LHCN-M2 (cell line): ENCODE measurements around the gene MANBA. TPM values are rescaled to one million over a fixed set of nuclear protein-coding genes. Genes with fewer than 3 reads are reported as not detected.

Experiments used
- DNase-seq: peaks from one replicate; pipeline ENCODE4 v3.0.0-alpha.2; 2012; ENCODE audit warnings: low read depth
- polyA plus RNA-seq: library from polyadenylated mRNA; unstranded; fragments of >200 nt; gene quantifications from one replicate; pipeline ENCODE4 v1.2.1, GENCODE V29; 2012; ENCODE audit warnings: missing spikeins
- total RNA-seq: library from RNA; depleted of rRNA; stranded (reverse); fragments of >200 nt; gene quantifications from 2 replicates; pipeline ENCODE4 v1.2.3, GENCODE V29; 2014; rRNA removed

Gene MANBA
- total RNA-seq: 21.1 and 24.4 TPM in 2 replicates
- polyA plus RNA-seq: 10.2 TPM

DNA sequence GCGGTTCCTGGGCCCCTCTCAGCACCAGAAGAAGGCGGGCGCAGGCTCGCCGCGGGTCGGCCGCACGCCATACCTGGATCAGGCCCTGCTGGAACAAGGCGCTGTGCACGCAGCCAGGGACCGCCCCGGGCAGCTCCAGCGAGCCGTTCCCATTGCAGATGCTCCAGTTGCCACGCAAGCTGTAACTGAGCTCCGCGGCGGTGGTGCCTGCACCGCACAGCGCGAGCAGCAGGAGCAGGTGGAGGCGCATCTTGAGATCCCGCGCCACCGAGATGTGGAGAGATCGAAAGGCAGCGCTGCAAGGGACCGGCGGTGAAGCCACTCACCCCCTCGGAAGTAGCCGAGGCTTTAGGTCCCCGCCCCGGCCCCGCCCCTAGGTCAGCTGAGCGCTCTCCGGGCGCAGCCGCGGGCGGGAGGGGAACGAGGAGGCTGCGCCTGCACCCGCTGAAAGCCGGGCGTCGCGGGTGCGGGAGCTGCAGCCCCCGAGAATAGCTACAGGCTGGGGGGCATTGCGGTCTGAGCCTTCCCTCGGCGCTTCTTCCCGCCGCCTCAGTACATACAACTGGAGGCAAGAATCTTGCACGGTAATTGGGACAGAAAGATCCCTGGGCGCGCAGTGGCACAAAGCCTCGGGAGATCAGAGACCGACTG lies at the start of gene MANBA:
MANBA (minus strand) TSS at position 324 of the 651 bp plus-strand sequence; CDS start at position 250, 74 bp downstream.
- DNase-seq: peak; percentile 75

DNA sequence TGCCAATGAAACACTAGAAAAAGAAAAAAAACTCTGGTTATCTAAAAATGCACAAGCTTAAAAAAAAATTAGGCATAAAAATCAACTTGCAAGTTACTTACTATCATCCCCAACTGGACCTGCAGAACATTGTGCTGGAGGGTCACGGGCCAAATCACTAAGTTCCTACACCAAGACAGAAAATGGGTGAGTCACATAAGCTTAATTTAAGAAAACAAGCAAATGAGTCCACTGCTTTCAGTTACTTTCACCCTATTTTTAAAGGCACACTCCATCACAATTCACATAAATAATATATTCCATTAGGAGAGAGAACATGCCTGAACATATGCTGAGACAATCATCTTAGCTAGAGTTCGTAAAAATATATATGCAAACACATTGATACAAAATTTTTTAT lies 48.9 kb upstream of the MANBA start:
- peak; percentile 31 for DNase-seq

DNA sequence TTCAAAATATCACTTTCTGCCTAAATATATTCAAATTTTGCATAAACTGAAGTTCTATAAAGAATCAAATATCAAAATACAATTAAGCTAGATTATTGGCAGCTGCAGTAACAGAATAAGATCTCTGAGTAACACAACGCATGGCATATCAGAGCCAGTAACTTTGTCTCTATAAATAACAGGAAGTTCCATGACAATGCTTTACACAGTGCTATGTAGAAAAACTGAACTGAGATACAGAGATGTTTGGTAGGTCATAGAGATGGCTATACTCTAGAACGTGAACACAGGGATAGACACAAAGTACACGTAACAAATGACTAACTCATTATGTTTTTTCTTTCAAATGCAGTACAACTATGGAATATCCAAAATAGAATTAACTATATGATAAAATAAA lies 48.4 kb upstream of the MANBA start:
- DNase-seq: no peak

DNA sequence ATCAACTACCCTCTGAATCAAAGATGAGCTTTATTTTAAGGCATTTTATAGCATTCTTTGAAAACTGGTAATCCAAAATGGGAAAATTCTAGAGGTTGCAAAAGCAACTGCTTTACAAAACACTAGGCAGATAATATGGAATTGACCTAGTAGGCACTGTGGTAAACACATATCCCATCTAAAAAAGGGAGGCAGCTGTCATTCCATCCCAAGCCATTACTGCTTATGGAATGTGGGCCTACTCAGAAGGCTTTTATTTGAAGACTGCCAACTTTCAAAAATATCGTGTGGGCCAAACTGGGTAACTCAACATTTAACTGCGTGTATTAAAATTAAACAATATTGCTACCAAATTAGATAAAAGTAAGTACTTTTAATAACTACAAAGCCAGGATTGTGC lies 47.2 kb upstream of the MANBA start:
- DNase-seq: no peak

DNA sequence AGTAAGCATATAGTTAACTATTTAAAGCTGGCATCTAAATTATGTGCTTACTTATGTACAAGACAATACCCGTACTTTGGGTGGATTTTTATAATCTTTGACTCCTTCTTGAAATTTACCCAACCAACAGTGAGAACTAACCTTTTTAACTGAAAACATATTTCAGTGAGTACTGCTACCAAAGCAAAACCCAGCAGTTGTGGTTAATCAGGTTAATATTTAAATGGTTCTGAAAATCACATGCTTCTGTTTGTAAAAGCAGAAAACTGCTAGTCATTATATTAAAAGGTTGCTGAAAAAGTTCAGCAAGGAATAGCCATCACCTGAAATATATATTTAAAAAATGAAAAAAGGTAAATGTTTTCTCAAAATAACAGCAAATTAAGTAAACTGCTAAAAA lies 46.6 kb upstream of the MANBA start:
- DNase-seq: no peak

DNA sequence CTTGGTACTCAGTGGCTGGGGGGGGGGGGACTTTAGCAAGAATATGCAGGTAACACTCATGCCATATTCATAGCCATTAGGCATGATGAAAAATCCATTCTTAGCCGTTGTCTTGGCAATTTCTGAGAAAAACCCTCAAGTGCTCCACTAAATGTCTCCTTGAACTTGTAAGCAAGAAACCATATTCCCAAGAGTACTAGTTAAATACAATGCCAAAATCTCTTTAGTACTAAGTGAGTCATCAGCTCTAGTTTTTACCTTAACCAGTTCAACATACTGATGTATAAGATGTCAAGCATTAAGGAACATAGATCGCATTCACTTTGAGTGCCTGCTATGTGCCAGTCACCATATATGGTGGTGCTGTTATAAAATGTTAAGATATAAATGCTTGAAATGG lies 39.0 kb upstream of the MANBA start:
- DNase-seq: peak; percentile 68

DNA sequence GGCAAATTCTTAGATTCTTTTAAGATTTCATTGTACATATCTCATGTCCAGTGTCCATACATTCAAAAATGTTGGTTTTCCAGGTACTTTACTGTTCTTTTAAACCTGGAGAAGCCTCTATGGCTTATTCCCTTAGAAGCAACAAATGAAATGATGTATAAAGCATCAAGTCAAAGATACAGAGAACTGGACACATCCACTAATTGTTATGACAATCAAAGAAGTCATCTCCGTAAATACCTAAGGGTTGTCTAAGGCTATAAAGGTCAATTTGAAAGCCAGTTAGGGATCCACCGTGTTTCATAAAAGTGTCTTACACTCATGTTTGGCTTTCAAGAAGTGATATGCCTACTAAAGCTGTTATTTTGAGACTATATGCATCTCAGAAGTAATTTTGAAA lies 34.2 kb upstream of the MANBA start:
- no peak for DNase-seq

DNA sequence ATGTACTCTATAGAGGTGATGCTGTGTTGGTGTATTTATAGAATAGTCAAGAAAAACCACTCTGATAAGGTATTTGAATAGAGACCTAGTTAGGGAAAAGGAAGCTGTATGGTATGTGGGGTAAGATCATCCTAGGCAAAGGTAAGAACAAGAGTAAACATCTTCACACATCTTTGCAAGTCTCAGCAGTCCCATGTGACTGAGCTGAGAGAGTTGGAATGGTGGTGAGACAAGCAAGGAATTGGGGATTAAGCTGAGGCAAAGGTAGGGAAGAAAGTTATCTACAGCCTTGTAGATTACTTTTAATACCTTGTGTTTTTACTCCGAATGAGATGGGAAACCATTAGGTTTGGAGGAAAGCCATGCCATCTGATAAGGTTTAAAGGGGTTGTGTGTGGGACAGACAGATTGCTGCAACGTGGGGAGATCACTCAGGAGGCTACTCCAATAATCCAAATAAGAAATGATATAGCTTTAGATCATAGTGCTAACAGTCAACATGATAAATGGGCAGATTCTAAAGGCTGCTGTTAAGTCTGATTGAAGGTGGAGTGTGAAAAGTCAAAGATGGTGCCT lies 31.7 kb upstream of the MANBA start:
- DNase-seq: no peak

DNA sequence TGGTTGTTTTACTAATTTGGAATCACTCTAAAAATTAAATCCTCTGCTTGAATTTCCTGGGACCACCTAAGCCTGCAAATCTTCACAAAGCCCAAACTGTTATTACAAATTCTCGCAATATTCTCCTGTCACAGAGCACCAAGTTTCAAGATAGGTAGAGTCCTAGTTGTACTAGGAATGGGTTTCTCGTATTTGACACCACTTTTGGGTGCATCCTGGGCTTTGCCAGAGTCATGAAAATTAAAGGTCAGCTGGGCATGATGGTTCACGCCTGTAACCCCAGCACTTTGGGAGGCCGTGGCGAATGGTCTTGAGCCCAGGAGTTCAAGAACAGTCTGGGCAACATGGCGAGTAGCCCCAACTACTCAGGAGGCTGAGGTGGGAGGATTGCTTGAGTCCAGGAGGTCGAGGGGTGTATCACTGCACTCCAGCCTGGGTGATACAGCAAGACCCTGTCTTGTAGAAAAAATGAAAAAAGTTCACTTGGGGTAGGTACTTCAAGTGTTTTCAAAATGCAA lies 30.6 kb upstream of the MANBA start:
- DNase-seq: no peak

DNA sequence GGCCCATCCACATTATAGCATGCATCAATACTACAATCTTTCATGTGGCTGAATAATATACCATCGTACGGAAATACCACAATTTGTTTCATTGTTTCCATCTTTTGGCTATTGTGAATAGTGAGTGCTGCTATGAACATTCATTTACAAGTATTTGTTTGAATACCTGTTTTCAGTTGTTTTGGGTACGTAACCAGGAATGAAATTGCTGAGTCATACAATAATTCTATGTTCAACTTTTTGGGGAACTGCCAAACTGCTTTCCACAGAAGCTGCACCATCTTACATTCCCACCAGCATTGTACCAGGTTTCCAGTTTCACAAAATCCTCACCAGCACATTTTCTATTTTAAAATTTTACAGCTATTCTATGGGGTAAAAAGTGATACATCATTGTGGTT lies 28.5 kb upstream of the MANBA start:
- peak; percentile 80 for DNase-seq

DNA sequence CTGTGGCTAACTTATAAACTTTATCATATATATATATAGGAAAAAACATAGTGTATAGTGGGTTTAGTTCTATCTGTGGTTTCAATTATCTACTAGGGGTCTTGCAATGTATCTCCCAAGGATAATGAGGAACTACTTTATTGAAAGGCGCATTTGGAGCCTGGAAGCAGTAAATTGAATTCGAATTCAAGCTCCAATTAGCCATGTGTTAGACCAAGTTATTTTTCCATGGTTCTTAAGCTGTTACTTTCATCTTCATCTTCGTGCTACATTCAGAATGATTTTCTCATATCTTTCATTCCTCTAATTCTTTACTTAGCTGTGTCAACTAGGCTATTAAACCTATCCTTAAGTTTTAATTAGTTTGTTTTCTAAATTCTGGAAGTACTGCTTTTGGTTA lies 27.2 kb upstream of the MANBA start:
- DNase-seq: no peak

DNA sequence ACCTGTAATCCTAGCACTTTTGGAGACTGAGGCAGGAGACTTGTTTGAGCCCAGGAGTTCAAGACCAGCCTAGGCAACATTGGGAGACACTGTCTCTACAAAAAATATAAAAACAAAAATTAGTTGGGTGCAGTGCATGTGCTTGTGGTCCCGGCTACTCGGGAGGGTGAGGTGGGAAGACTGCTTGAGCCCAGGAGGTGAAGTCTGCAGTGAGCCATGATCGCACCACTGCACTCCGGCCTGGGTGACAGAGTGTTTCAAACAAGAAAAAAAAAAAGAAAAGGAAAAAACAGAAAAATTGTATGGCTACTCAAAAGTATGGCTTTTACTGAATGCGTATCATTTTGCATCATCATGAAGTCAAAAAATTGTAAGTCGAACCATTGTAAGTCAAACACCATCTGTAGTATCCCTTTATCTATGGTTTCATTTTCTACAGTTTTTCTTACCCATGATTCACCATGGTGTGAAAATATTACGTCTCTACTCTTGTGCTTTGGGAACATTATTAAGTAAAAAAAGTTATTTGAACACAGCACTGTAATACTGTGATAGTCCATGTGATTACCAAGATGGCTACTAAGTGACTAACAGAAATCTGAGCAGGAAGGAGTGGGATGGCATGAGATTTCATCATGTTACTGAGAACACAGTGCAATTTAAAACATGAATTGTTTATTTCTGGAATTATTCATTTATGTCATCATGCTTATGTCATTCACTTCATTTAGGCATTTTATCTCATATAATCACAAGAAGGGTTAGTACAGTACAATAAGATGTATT lies 26.5 kb upstream of the MANBA start:
- peak; percentile 69 for DNase-seq

DNA sequence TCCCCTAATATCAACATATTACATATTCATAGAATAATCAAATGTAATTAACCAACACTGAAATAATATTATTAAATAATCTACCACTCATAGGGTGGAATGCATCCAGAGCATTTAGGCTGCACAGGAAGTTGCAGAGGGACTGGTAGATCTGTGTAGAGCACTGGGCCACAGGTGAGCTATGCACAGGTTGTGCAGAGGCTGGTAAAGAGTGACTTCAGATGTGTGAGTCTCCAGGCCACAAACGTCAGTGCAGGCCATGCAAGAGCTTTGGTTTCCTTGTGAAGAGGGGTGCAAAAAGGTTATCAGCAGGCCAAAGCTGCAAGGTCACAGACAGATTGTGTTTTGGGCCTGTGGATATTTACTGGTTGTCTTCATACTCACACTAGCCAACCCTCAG lies 25.5 kb upstream of the MANBA start:
- no peak for DNase-seq

DNA sequence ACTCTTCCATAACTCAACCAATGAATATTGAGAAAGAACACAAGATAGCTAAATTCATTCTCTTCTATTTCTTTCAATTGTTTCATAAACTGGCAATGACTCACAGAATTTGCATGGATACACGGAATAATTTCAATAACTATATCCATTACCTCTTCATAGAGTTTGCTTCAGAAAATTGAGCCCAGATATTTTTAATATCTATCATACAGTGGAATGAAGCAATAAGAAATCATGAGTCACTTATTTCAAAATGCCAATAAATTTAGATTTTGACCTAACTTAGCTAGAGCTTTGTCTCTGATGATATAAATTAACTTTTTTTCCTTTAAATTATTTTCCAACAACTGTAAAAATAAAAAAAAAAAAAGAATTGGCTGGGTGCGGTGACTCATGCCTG lies 22.2 kb upstream of the MANBA start:
- peak; percentile 26 for DNase-seq

DNA sequence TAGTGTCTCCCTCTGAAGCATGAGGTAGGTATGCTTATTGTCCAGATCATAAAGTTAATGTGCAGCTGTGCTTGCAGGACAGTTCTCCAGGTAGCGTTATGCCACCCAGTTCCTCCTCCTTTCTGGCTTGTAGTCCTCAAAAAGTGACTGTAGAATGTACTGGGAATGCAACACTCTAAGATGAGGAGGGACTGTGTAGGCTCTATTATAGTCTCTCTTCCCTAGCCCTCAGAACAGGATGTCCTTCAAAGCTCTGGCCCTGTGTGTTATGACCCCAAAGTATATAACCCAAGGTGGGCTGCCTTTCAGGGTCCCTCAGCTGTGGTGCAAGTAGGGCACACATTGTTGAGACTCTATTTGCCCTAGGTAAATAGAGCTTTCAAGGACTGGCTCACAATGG lies 20.8 kb upstream of the MANBA start:
- DNase-seq: no peak

DNA sequence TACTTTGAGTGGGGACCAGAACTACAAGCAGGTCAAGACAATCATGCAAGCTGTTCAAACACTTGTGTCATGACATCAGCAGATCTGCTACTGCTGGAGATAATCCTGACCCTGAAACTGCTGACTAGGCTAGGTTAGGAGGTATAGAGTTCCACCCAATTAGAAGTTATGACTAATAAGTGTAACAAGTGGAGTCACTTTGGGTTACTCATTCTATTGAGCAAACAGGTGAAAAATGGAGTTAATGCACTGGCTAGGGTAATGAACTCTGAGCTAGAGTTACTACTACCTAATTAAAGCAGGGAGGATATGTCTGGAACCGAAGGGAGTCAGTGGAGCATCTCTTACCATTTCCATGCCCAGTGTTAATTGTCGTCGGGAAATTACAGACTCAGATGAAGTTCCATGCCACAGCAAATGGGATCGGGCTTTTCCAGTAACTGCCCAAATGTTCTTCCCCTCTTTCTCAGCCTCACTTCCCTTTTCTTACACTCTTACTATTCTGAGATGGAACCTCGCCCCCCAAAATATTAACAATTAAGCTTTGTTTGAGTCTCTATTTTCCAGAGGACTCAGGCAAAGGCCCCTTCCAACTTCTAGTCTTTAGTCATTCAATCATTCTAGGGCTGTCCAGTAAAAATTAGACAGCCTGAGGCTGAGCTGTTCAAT lies 19.8 kb upstream of the MANBA start:
- peak; percentile 40 for DNase-seq

DNA sequence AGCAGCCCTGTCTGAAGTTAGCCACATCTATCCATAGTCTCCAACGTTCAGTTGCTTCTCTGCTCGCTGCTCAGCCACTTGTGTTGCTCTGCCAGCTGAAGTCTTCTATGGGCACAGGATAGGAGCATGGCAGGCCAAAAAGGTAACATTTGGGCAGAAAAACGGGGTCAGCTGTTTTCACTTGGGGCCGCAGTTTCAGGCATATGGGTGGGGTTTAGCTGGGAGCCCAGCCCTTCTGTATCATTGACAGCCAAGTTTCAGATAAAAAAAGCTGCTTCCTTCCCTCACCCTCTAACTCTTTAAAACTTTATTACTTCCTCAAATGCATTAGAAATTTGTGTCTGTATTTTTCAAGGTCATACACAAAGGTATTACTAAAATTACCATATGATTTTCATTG lies 18.4 kb upstream of the MANBA start:
- DNase-seq: no peak

DNA sequence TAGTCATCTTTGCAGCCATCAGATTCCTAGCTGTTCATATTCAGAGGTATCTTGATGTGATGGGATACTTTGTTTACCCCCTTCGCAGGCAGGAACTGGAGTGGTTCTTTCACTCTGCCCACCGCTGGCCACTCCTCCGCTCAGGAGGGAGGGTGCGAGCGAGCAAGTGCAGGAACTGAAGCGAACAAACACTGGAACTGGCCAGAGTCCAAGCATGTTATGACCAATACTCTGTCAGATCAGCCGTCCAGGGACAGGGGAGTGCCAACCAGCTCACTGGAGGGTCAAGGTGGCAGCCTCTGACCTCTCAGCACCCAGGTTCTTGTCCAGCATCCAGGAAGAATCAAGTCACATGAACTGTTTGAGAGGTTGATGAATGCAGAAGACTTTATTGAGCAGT lies 18.0 kb upstream of the MANBA start:
- no peak for DNase-seq

DNA sequence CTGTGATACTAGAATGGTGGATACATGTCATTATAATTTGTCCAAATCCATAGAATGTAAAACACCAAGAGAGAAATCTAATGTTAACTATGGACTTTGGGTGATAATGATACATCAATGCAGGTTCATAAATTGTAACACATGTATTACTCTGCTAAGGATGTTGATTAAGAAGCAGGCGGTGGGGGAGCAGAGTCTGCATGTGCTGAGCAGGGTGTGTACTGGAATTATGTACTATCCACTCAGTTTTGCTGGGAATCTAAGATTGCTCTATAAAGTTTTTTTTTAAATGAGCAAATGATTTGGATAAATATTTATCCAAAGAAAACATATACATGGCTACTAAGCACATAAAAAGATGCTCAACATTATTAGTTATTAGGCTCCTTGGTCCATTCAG lies 15.0 kb upstream of the MANBA start:
- DNase-seq: no peak

DNA sequence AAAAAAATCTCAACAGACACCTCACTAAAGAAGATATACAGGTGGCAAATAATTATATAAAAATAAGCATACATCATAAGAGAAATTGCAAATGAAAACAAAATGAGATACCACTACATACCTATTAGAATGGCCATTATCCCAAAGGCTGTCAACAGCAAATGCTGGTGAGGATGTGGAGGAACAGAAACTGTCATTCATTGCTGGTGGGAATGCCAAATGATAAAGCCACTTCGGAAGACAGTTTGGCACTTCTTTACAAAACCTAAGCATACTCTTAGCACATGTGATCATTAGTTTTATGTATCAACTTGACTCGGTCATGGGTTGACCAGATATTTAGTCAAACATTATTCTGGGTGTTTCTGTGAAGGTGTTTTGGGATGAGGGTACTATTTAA lies 13.5 kb upstream of the MANBA start:
- no peak for DNase-seq

DNA sequence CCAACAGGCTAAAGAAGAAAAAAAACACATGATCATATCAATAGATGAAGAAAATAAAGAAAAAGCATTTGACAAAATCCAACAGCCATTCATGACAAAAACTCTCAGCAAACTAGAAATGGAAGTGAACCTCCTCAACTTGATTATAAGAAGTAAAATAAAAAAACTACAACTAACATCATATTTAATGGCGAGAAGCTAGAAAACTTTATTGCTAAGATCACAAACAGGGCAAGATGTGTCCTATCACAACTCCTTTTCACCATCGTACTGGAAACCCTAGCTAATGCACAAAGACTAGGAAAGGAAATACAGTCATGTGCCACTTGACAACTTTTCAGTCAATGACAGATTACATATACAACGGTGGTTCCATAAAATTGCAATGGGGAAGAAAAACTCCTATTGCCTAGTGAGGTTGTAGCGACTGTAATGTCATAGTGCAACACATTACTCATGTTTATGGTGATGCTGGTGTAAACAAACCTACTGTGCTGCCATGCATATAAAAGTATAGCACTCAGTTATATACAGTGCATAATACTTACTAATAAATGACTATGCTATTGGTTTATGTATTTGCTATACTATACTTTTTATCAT lies 12.1 kb upstream of the MANBA start:
- DNase-seq: no peak

DNA sequence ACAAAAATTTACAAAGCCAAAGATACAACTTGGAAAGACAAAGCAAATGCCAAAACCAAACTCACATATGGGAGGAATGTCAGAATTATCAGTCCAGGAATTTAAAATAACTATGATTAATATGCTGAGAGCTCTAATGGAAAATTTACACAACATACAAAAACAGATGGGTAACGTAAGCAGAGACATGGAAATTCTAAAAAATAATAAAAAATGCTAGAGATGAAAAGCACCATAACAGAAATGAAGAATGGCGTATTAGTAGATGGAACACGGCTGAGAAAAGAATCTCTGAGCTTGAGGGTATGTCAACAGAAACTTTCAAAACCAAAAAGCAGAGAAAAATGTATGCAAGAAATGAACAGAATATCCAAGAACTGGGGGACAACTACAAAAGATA lies 4.1 kb upstream of the MANBA start:
- DNase-seq: no peak
